GM21619 (cell line): ENCODE data around the gene TMUB1.

ENCODE experiments used
- ATAC-seq: cut with Tn5 transposase; IDR thresholded peaks from one replicate; pipeline ENCODE4 v1.9.1; 2021; ENCODE audit not compliant: unreplicated experiment

TMUB1 gene

DNA sequence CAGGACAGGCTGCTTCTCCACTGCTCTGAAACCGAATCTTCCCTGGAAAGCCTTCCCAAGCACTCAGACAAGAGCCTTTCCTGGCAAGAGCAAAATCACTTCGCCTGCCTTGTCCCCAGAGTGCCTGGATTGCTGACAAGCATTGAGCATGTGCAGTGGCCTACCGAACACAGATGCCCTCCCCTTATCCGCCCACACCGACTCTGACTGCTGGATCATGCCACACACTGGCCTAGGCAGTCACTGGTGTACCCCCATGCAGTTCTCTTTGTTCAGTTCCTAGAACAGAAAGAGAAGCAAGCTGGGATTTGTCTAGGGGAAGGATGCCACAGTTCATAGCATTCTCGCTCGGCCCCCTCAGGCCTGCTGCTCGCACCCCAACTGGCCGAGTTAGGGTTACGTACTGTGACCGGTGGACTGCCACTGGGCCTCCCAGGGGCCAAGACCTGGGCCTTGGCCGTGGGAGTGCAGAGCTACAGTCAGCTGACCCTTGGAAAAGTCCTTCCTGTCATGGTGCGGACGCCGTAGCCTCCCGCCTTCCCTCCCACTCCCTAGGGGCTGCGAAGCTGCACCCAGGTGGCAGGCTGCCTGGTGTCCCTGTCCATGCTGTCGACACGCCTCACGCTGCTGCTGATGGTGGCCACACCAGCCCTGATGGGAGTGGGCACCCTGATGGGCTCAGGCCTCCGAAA lies 48.1 kb downstream of the TMUB1 start:
- no peak for ATAC-seq

DNA sequence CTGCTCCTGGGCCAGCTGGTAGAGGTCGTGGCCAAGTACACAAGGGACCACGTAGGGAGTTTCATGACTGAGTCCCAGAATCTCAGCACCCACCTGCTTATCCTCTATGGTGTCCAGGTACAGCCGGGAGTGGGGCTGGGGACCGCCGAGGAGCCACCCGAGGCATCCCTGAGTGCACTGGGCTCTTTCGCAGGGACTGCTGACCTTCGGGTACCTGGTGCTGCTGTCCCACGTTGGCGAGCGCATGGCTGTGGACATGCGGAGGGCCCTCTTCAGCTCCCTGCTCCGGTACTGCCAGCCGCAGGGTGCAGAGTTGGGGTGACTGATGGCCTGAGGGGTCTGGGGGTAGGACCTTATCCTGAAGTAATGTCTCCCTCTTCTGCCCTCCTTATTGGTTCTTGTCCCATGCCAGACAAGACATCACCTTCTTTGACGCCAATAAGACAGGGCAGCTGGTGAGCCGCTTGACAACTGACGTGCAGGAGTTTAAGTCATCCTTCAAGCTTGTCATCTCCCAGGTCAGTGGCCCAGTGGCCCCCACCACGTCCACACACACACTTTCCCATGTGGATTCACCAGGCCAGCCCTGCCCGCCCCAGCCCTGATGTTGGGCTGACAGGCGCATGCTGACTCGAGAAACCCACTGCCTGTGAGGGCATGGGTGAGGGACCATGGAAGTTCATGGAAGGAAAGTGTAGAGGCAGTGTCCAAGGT lies 48.8 kb downstream of the TMUB1 start:
- ATAC-seq = no peak

DNA sequence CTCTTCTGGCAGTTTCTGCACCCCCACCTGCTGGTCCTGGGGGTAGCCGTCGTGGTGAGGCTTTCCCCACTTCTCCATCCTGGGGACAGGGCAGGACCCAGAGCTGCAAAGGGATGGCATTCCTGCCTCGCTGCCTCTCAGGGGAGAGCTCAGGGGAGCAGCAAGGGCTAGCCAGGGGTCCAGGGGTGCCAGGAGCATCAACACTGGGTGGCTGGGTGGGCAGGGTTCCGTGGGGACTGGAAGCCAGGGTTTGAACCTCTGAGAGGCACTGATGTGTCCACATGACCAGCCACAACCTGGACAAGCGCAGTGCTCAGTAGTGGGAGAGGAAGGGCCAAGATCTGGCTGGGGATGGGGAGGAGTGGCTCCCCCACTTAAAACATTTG lies 49.4 kb downstream of the TMUB1 start:
- no peak for ATAC-seq

DNA sequence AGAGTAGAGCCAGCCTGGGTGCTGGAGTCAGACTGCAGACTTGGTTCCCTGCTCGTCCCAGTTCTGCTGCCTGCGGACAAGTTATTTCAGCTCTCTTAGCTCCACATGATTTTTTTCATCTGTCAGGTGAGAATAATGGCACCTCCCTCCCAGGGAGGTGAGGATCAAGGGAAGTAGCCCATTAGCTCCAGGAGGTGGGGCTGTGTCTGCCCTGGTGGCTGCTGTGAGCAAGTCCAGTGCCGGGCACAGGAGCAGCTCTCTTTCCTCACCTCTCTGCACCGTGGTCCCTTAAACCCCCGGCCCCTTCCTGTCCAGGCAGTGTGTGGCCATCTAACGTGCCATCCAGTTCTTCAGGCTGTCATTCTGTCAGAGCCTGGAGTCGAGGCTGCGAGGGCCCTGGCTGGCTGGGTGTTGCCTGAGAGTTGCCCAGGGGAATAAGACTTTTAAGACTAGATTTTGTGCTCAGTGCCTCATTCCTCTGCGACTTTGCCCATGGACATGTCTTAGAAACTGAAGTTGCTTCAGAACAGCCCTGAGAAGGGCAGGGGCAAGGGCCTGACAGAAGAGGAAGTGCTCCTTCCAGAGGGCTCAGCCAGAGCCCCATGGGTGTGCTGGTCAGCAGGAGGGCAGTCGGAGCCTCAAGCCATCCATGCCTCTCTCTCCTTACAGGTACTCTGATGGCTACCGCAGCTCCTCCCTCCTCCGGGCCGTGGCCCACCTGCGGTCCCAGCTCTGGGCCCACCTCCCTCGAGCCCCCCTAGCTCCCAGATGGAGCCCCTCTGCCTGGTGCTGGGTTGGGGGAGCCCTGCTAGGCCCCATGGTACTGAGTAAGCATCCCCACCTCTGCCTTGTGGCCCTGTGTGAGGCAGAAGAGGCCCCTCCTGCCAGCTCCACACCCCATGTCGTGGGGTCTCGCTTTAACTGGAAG lies 50.1 kb downstream of the TMUB1 start:
- no peak for ATAC-seq
